Vagina (tissue), 2 donors: Measurements from ENCODE around the gene DYRK1B.
"Not testable (repeated sequence)": the region's sequence is repeated elsewhere in the genome, so short reads cannot be mapped to it uniquely, and the experiment has no call there.

Experiments used
- CTCF ChIP-seq, 3 experiments: fragments of 450-650 bp in 2 of 3; fragments of 200-600 bp in 1 of 3; sonication (generic) in 1 of 3; IDR thresholded peaks; one replicate each; pipeline ENCODE4 v1.5.1; 2017 to 2019; ENCODE audit warnings: antibody characterized with exemption in 3 of 3, mild to moderate bottlenecking in 2 of 3, moderate library complexity in 2 of 3
- POLR2AphosphoS5 ChIP-seq, 2 donors: sonication (generic); formaldehyde crosslinking; IDR thresholded peaks; one replicate each; pipeline ENCODE4 v1.9.0; 2017; ENCODE audit warnings: antibody characterized with exemption in 2 of 2, mild to moderate bottlenecking in 2 of 2, low read depth in 1 of 2; ENCODE audit not compliant: insufficient read depth in 1 of 2

- TF ChIP-seq POLR2AphosphoS5 (IDR thresholded peaks at IDR 0.05; ENCODE audit: insufficient read depth in 1 of 2, low read depth in 1 of 2); CTCF (IDR thresholded peaks at IDR 0.05): not testable (repeated sequence)
These were observed 25.3 kb downstream of the DYRK1B start for GRCh38 chr19:39808688-39809087.
